Stomach (tissue), 9 donors: ENCODE measurements around the gene PRKG1. TPM values are rescaled to one million over a fixed set of nuclear protein-coding genes. Genes with fewer than 3 reads are reported as not detected.

Source experiments
- DNase-seq, 2 donors: peaks; one replicate each; pipeline versions ENCODE4 v3.0.0 to v3.0.0-alpha.2; 2013 to 2019
- H3K27ac ChIP-seq, 5 donors: fragments of 200-600 bp in 4 of 5; sonication (generic) in 4 of 5; one replicate each; pipeline ENCODE4 v1.5.1; 2013 to 2019; ENCODE audit warnings: mild to moderate bottlenecking in 1 of 5, moderate library complexity in 1 of 5
- H3K27me3 ChIP-seq, 3 donors: fragments of 200-600 bp; sonication (generic); one replicate each; pipeline ENCODE4 v1.5.1; 2017 to 2019; ENCODE audit warnings: mixed run types in 1 of 3
- H3K36me3 ChIP-seq, 4 donors: fragments of 200-600 bp; sonication (generic); 1 replicate in 3 of 4; 2 replicates in 1 of 4; pipeline ENCODE4 v1.5.1; 2016 to 2019
- H3K4me1 ChIP-seq, 4 donors: fragments of 200-600 bp; sonication (generic); one replicate each; pipeline ENCODE4 v1.5.1; 2016 to 2019
- H3K4me3 ChIP-seq, 4 donors: fragments of 200-600 bp; sonication (generic) in 3 of 4; one replicate each; pipeline ENCODE4 v1.5.1; 2016 to 2019; ENCODE audit warnings: mild to moderate bottlenecking in 1 of 4
- H3K9me3 ChIP-seq, 4 donors: fragments of 200-600 bp; sonication (generic); one replicate each; pipeline ENCODE4 v1.5.1; 2016 to 2019
- EP300 ChIP-seq: sonication (generic); formaldehyde crosslinking; IDR thresholded peaks from one replicate; pipeline ENCODE4 v1.6.1; 2017; ENCODE audit warnings: antibody characterized with exemption
- POLR2A ChIP-seq, 4 donors: fragments of 450-650 bp; IDR thresholded peaks; one replicate each; pipeline ENCODE4 v1.6.1; 2016; ENCODE audit warnings: antibody characterized with exemption in 4 of 4, control low read depth in 2 of 4, mild to moderate bottlenecking in 1 of 4, moderate library complexity in 1 of 4
- POLR2AphosphoS5 ChIP-seq, 3 donors: sonication (generic); formaldehyde crosslinking; IDR thresholded peaks; one replicate each; pipeline ENCODE4 v1.6.1; 2016; ENCODE audit warnings: antibody characterized with exemption in 3 of 3
- WGBS, 5 donors: extraction: QIAGEN DNeasy Blood & Tissue Kit in 3 of 5; methylation state at CpG; one replicate each; pipeline versions ENCODE4 v1.1.5 to v1.1.7; 2013 to 2018; 5-methylcytosine and 5-hydroxymethylcytosine counted together
- intact Hi-C: fragments of 100-400 bp; cut with DNase I; formaldehyde crosslinking; loops from one replicate; pipeline ENCODE4 v1.15.1; 2023; ENCODE audit warnings: low total_unique reads
- polyA plus RNA-seq, 3 donors: library from polyadenylated mRNA; stranded (reverse); fragments of 200-250 nt; gene quantifications; one replicate each; pipeline ENCODE4 v1.2.3, GENCODE V29; 2013
- total RNA-seq, 5 donors: library from RNA; depleted of rRNA; stranded (reverse); fragments of >200 nt; gene quantifications; one replicate each; pipeline versions ENCODE4 v1.1.0 to v1.2.3, GENCODE V29; 2014 to 2016
- TF ChIP-seq, protein P1 (sequence below), 7 experiments: fragments of 450-650 bp in 4 of 7; fragments of 200-600 bp in 3 of 7; sonication (generic) in 3 of 7; IDR thresholded peaks; one replicate each; pipeline ENCODE4 v1.5.1; 2016 to 2019; ENCODE audit warnings: antibody characterized with exemption in 7 of 7, control low read depth in 2 of 7, mild to moderate bottlenecking in 1 of 7
- donor health status: healthy with polysubstance abuse.
- donor health status: Bipolar disorder and iron deficiency.
- donor health status: healthy.

Gene PRKG1
- total and polyA plus RNA-seq, 8 donors, result 1.5 to 89.2 (median 14.3) TPM

DNA sequence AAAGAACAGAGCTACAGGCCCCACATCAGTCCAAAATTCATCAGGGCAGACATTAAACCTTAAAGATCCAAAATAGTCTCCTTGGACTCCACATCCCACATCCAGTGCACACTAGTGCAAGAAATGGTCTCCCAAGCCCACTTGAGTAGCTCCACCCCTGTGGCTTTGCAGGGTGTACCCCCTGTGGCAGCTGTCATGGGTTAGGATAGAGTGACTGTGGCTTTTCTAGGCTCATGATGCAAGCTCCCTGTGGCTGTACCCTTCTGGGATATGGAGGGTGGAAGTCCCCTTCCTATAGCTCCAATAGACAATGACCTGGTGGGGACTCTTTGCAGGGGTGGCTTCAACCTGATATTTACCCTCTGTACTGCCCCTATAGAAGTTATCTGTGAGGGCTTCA, 1111.0 kb downstream of the PRKG1 start:
- no peaks in the 10 kb centered on the region for H3K4me1 ChIP-seq
- no peaks in the 10 kb centered on the region for H3K27me3 ChIP-seq
- no peak overlapping the region for H3K4me3 ChIP-seq
- TF ChIP-seq POLR2A (IDR thresholded peaks at IDR 0.05), result no peak
- no peak for TF ChIP-seq POLR2AphosphoS5 (IDR thresholded peaks at IDR 0.05)
- TF ChIP-seq, protein P1, sequence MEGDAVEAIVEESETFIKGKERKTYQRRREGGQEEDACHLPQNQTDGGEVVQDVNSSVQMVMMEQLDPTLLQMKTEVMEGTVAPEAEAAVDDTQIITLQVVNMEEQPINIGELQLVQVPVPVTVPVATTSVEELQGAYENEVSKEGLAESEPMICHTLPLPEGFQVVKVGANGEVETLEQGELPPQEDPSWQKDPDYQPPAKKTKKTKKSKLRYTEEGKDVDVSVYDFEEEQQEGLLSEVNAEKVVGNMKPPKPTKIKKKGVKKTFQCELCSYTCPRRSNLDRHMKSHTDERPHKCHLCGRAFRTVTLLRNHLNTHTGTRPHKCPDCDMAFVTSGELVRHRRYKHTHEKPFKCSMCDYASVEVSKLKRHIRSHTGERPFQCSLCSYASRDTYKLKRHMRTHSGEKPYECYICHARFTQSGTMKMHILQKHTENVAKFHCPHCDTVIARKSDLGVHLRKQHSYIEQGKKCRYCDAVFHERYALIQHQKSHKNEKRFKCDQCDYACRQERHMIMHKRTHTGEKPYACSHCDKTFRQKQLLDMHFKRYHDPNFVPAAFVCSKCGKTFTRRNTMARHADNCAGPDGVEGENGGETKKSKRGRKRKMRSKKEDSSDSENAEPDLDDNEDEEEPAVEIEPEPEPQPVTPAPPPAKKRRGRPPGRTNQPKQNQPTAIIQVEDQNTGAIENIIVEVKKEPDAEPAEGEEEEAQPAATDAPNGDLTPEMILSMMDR (IDR thresholded peaks at IDR 0.05), result no peak
- TF ChIP-seq EP300, result no peak
- no peaks in the 10 kb centered on the region for H3K9me3 ChIP-seq
- intact Hi-C loops, result no loop called here
- no peak overlapping the region for H3K27ac ChIP-seq
- no peak for DNase-seq
- no peaks in the 10 kb centered on the region for H3K36me3 ChIP-seq

DNA sequence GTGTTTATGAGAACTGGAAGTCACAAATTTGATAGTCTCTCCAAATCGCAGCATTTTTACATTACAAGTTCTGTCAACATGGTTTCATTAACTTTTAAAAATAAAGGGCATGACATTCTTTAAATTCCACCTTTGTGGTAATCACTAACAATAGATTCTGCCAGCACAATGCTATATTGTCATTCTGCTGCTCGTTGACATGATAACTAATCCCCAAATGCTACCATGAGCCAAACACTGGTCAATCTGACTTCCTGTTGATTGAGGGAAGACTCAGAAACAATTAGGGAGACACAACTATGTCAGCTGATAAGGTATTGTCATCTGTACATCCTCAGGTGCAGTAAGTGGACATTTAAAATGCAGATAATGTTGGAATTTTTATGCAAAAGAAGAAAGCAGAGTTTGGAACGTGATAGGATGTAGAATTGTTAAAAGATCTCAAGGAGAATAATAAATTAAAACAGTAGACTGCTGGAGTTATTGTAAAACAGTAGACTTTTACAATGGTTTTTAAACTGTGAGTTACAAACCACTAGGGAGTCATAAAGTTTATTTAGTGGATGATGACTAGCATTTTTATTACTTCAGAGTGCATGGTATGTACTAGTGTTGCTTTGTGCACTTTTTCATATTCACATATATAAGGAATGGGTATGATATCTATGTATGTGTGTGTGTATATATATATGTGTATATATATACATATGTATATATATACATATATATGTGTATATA, 1113.4 kb downstream of the PRKG1 start:
- TF ChIP-seq, protein P1 (IDR thresholded peaks at IDR 0.05), result no peak
- TF ChIP-seq POLR2A (IDR thresholded peaks at IDR 0.05) (no peak), POLR2AphosphoS5 (IDR thresholded peaks at IDR 0.05) (no peak), EP300 (no peak)
- intact Hi-C loops, result no loop called here
- DNase-seq, result no peak
- H3K27me3 ChIP-seq, result no peaks in the 10 kb centered on the region
- H3K4me3 ChIP-seq, result no peak overlapping the region
- no peaks in the 10 kb centered on the region for H3K9me3 ChIP-seq
- no peaks in the 10 kb centered on the region for H3K36me3 ChIP-seq
- no peak overlapping the region for H3K27ac ChIP-seq
- no peaks in the 10 kb centered on the region for H3K4me1 ChIP-seq
- WGBS, 5 donors, result 59 to 65% (median 60%) methylated on average over 3 of the region's 3 CpGs

DNA sequence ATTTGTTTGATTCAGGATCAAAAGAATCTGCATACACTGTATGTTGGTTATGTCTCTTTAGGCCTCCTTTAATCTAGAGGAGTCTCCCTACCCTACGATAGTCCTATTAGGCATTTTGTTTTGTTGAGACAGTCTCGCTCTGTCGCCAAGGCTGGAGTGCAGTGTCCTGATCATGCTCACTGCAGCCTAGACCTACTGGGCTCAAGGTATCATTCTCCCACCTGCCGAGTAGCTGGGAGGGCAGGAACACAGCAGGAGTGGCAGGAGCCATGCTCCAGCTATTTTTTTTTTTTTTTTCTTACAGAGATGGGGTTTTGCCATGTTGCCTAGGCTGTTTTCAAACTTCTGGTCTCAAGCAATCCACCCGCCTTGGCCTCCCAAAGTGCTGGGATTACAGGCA, 1116.8 kb downstream of the PRKG1 start:
- Histone ChIP-seq H3K36me3 (no peaks in the 10 kb centered on the region), H3K27me3 (no peaks in the 10 kb centered on the region), H3K4me3 (no peak overlapping the region), H3K27ac (no peak overlapping the region), H3K9me3 (no peaks in the 10 kb centered on the region), H3K4me1 (no peaks in the 10 kb centered on the region)
- intact Hi-C loops, result no loop called here
- TF ChIP-seq, protein P1 (IDR thresholded peaks at IDR 0.05), result no peak
- TF ChIP-seq EP300 (no peak), POLR2AphosphoS5 (IDR thresholded peaks at IDR 0.05) (no peak), POLR2A (IDR thresholded peaks at IDR 0.05) (no peak)
- 86 to 94% (median 92%) methylated on average over 5 of the region's 5 CpGs for WGBS, 5 donors
- DNase-seq, result no peak

- intact Hi-C loops, result no loop called here
- H3K27me3 ChIP-seq, result no peaks in the 10 kb centered on the region
- no peaks in the 10 kb centered on the region for H3K36me3 ChIP-seq
- no peaks in the 10 kb centered on the region for H3K9me3 ChIP-seq
- H3K4me1 ChIP-seq, result no peaks in the 10 kb centered on the region
- 84 to 94% (median 91%) methylated on average over 3 of the region's 3 CpGs for WGBS, 5 donors
- H3K4me3 ChIP-seq, result no peak overlapping the region
- no peak for DNase-seq
- TF ChIP-seq POLR2A (IDR thresholded peaks at IDR 0.05) (no peak), EP300 (no peak), POLR2AphosphoS5 (IDR thresholded peaks at IDR 0.05) (no peak)
- TF ChIP-seq, protein P1 (IDR thresholded peaks at IDR 0.05), result no peak
- no peak overlapping the region for H3K27ac ChIP-seq
Observed at GRCh38 chr10:52194191-52194590, 1119.9 kb downstream of the PRKG1 start.
